ENCODE measurements around the gene FRAS1.

GRCh38 chr4:78074759-78075158, 17.6 kb downstream of the FRAS1 start:
- TF ChIP-seq CTCF (IDR thresholded peaks at IDR 0.05; ENCODE audit: poor library complexity, severe bottlenecking) (no peak), SMC3 (conservative IDR thresholded peaks at IDR 0.05; ENCODE audit: poor library complexity) (no peak), EZH2 (IDR thresholded peaks at IDR 0.05; ENCODE audit: borderline replicate concordance, insufficient read depth, low read length, poor library complexity, severe bottlenecking) (no peak), TAF1 (IDR thresholded peaks at IDR 0.05; ENCODE audit: low read depth) (no peak), REST (IDR thresholded peaks at IDR 0.05; ENCODE audit: borderline replicate concordance) (no peak), POLR2AphosphoS5 (IDR thresholded peaks at IDR 0.05) (no peak), EP300 (conservative IDR thresholded peaks at IDR 0.05; ENCODE audit: poor library complexity, severe bottlenecking) (no peak), MXI1 (conservative IDR thresholded peaks at IDR 0.05; ENCODE audit: poor library complexity, severe bottlenecking) (no peak), RAD21 (conservative IDR thresholded peaks at IDR 0.05) (no peak)

Data from neural cell (in vitro differentiated cells).